ENCODE results near the gene MKNK1.

The MKNK1 gene

DNA sequence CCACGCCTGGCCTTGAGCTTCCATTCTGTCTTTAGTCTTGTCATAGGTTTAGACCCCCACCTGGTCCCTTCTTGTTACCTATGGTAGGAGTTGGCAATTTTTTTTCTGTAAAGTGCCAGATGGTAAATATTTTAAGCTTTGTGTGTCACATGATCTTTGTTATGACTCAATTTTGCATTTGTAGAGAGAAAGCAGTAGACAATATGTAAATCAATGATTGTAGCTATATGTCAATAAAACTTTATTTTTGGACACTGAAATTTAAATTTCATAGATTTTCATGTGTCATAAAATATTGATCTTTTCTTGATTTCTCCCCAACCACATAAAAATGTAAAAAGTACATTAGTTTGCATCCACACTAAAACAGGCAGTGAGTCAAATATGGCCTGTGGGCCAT is 8.0 kb downstream of the MKNK1 start:
- TF ChIP-seq CTCF (IDR thresholded peaks at IDR 0.05; ENCODE audit: low read depth, low read length) = no peak
- no peak overlapping the region for H3K4me3 ChIP-seq (ENCODE audit: low read depth, low read length)

DNA sequence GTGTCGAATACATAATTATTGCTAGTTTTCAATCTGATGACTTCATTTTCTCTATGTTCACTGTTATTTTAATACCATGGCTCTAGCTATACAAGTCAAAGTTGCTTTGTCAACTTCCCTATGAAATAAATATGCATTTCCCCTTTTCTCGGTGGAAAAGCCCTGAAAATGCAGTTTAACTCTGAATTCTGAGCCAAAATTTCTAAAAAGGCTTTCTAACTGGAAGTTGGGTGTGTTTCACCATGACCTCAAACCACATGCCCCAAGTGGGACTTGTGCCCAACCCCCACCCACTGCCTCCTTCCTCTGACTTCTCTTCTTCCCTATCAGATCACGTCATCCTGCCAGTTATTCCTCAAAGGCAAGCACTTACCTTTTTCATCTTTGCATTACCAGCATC is 8.9 kb downstream of the MKNK1 start:
- TF ChIP-seq CTCF (IDR thresholded peaks at IDR 0.05; ENCODE audit: low read depth, low read length) = no peak
- no peak overlapping the region for H3K4me3 ChIP-seq (ENCODE audit: low read depth, low read length)

DNA sequence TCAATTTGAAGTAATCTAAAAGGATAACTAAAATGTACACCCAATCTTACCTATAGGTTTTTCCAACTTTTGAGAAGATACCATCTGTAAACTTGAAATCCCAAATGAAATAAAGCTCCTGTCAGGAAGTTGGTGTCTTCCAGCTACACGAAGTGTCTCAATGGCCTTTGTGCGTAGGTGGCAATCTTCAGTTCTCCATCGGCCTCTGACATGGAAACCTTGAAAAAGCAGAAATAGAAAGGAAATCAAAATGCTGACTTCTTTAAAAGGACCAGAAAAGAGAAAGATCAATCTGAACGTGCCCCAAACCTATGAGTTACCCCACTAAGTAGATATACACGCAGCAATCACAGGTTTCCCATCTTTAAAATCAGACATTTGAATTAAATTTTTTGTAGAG is 10.0 kb downstream of the MKNK1 start:
- no peak for TF ChIP-seq CTCF (IDR thresholded peaks at IDR 0.05; ENCODE audit: low read depth, low read length)

DNA sequence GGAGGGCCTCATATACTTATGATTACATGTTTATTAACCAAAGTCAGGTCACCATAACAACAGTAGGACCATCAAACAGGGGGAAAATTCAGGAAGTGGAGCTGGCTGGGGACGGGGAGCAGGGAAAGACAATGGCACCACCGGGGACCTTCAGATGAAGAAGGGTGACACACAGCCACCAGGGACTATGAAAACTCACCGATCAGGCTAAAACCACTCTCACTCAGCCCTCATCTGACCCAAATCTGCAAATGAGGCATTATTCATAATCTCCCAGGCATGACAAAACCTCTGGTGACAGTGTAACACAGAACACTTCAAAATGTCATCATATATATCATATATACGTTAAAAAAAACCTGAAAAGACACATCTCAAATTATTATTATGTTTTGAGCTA is 11.2 kb downstream of the MKNK1 start:
- no peak overlapping the region for H3K4me3 ChIP-seq (ENCODE audit: low read depth, low read length)
- TF ChIP-seq CTCF (IDR thresholded peaks at IDR 0.05; ENCODE audit: low read depth, low read length) = no peak

More for the DNA sequence above, 10.0 kb downstream of the MKNK1 start:
- H3K4me3 ChIP-seq (ENCODE audit: low read depth, low read length) = no peak overlapping the region

DNA sequence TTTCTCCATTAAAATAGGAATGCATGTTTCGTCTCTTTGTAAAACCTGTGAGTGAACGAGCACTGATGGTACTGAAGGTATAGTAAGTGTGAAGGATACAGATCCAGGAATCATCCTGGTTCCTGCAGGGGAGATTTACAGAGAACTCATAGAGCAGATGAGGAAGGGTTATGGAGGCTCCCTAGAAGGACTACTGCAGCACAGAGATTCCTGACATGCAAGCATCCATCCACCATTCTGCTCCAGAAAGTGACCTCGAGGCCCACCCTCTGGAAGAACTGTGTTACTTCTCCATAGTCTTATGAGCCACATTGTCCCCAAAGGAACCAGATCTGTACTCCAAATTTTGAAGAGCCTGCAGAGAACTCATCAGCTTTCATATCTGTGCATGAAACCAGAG is 14.5 kb downstream of the MKNK1 start:
- TF ChIP-seq CTCF (IDR thresholded peaks at IDR 0.05; ENCODE audit: low read depth, low read length) = no peak
- no peak overlapping the region for H3K4me3 ChIP-seq (ENCODE audit: low read depth, low read length)

DNA sequence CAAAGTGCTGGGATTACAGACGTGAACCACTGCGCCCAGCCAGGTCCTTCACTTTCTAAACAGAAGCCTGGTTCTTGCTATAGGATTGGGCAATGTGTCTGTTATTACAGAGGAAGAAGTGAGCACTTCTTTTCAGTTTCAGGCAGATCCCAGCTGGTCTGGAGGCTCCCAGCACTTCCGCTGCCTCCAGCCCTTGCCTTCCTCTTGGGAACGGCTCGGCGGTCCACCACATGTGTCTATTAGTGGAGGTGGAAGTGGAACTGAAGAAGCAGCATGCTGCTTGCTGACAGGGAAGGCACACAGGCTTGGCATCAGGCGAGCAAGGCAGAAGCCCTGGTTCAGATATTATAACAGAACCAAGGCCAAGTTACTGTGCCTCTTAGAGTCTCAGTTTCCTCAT is 17.0 kb downstream of the MKNK1 start:
- H3K4me3 ChIP-seq (ENCODE audit: low read depth, low read length) = no peak overlapping the region
- TF ChIP-seq CTCF (IDR thresholded peaks at IDR 0.05; ENCODE audit: low read depth, low read length) = no peak

- TF ChIP-seq CTCF (IDR thresholded peaks at IDR 0.05; ENCODE audit: low read depth, low read length) = no peak
- H3K4me3 ChIP-seq (ENCODE audit: low read depth, low read length) = no peak overlapping the region
Observed at GRCh38 chr1:46585312-46585938, 18.6 kb downstream of the MKNK1 start.

Data from WI38 (cell line).